BJ (cell line): ENCODE results near the gene KLHL40. TPM values are rescaled to one million over a fixed set of nuclear protein-coding genes. Genes with fewer than 3 reads are reported as not detected.

Experiments
- CTCF ChIA-PET: fragments of 350-600 bp; formaldehyde crosslinking; extraction: SDS; loops from one replicate; lab custom pipeline; 2021; ENCODE audit warnings: antibody characterized with exemption, inconsistent platforms; lab: Yijun Ruan, JAX
- POLR2A ChIA-PET: fragments of 300-600 bp; sonication (Branson Sonifier 250); formaldehyde crosslinking; extraction: SDS; loops from one replicate; lab custom pipeline; 2021; ENCODE audit warnings: antibody characterized with exemption; lab: Charles Lee
- DNase-seq: peaks from one replicate; pipeline ENCODE4 v3.0.0-alpha.2; 2011; ENCODE audit warnings: low read depth
- H3K27me3 ChIP-seq: 2 replicates; pipeline ENCODE4 v1.6.0; 2011; ENCODE audit warnings: low read length; ENCODE audit not compliant: control insufficient read depth, insufficient read depth
- H3K36me3 ChIP-seq: 2 replicates; pipeline ENCODE4 v1.5.1; 2011; ENCODE audit warnings: low read length; ENCODE audit not compliant: control insufficient read depth, insufficient read depth
- H3K4me3 ChIP-seq: 2 replicates; pipeline ENCODE4 v1.5.1; 2011; ENCODE audit warnings: low read depth, mild to moderate bottlenecking, control low read depth, low read length
- polyA plus RNA-seq: library from polyadenylated mRNA; depleted of rRNA; stranded (reverse); fragments of >200 nt; gene quantifications from 2 replicates; pipeline ENCODE4 v1.2.3, GENCODE V29; 2011
- TF ChIP-seq, protein P1 (sequence below): IDR thresholded peaks from 2 replicates; pipeline ENCODE4 v1.5.1; 2011; ENCODE audit warnings: low read depth, mild to moderate bottlenecking, control low read depth, inconsistent platforms, low read length, moderate library complexity; ENCODE audit not compliant: insufficient read depth

Gene KLHL40
- polyA plus RNA-seq, 1 experiment, result not detected

- Histone ChIP-seq H3K36me3 (no peaks in the 10 kb centered on the region), H3K27me3 (no peaks in the 10 kb centered on the region), H3K4me3 (no peak overlapping the region)
- DNase-seq, result no peak
- TF ChIP-seq, protein P1, sequence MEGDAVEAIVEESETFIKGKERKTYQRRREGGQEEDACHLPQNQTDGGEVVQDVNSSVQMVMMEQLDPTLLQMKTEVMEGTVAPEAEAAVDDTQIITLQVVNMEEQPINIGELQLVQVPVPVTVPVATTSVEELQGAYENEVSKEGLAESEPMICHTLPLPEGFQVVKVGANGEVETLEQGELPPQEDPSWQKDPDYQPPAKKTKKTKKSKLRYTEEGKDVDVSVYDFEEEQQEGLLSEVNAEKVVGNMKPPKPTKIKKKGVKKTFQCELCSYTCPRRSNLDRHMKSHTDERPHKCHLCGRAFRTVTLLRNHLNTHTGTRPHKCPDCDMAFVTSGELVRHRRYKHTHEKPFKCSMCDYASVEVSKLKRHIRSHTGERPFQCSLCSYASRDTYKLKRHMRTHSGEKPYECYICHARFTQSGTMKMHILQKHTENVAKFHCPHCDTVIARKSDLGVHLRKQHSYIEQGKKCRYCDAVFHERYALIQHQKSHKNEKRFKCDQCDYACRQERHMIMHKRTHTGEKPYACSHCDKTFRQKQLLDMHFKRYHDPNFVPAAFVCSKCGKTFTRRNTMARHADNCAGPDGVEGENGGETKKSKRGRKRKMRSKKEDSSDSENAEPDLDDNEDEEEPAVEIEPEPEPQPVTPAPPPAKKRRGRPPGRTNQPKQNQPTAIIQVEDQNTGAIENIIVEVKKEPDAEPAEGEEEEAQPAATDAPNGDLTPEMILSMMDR, result no peak
- ChIA-PET CTCF (no interaction called here), POLR2A (no interaction called here)
Measured at GRCh38 chr3:42674146-42674545, 11.2 kb upstream of the KLHL40 start.

GRCh38 chr3:42675909-42676308 is 9.4 kb upstream of the KLHL40 start:
- Histone ChIP-seq H3K4me3 (no peak overlapping the region), H3K27me3 (no peaks in the 10 kb centered on the region), H3K36me3 (no peaks in the 10 kb centered on the region)
- ChIA-PET CTCF (no interaction called here), POLR2A (no interaction called here)
- no peak for DNase-seq
- TF ChIP-seq, protein P1, result no peak

- no peak for DNase-seq
- H3K4me3 ChIP-seq, result no peak overlapping the region
- TF ChIP-seq, protein P1, result no peak
- ChIA-PET CTCF (no interaction called here), POLR2A (no interaction called here)
- H3K36me3 ChIP-seq, result no peaks in the 10 kb centered on the region
- no peaks in the 10 kb centered on the region for H3K27me3 ChIP-seq
Measured at GRCh38 chr3:42678447-42678846, 6.9 kb upstream of the KLHL40 start.

GRCh38 chr3:42680271-42680670 is 5.1 kb upstream of the KLHL40 start:
- Histone ChIP-seq H3K27me3 (no peaks in the 10 kb centered on the region), H3K36me3 (no peaks in the 10 kb centered on the region), H3K4me3 (no peak overlapping the region)
- no peak for DNase-seq
- CTCF ChIA-PET, result no interaction called here
- TF ChIP-seq, protein P1, result no peak
- POLR2A ChIA-PET, result no interaction called here

DNA sequence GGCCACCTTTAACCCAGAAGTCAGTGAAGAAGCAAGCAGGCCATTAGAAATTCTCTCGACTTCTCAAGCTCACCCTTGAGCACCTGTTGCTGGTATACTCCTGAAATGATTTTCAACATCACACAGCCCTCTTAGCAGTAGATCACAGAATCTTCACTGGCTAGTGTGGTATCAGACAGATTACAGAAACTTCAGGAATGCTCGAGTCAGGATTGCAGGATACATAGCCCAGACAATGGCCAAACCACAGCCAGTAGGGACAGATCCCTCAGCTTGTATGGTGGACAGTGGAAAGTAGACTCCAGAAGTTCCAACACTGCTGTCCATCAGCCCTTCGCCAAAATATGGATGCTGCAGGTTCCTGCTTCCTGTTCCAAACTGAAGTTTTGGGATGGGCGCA is 4.5 kb upstream of the KLHL40 start:
- peaks cover 2% of the 10 kb centered on the region; the same call in 1 of the 2 replicates for H3K27me3 ChIP-seq
- no peak for DNase-seq
- TF ChIP-seq, protein P1, result no peak
- no peak overlapping the region for H3K4me3 ChIP-seq
- ChIA-PET POLR2A (no interaction called here), CTCF (no interaction called here)
- no peaks in the 10 kb centered on the region for H3K36me3 ChIP-seq
